Measurements from ENCODE around the gene TIGD6. TPM values are rescaled to one million over a fixed set of nuclear protein-coding genes. Genes with fewer than 3 reads are reported as not detected.

TIGD6 gene
- total and polyA plus RNA-seq, 10 of the 15 experiments (the other 5 are each of a cell fraction or from before 2014, with no cell fraction given) = 0.84 to 4.1 (median 2.7) TPM

GRCh38 chr5:150024346-150024984 is 24.0 kb upstream of the TIGD6 start:
- Histone ChIP-seq H3K4me1 (ENCODE audit: control insufficient read depth, insufficient read depth, low read length) (no peaks in the 10 kb centered on the region), H3K79me2 (ENCODE audit: control insufficient read depth, insufficient read depth, low read length) (no peaks in the 10 kb centered on the region), H3K9me3 (replicated peaks; ENCODE audit: control insufficient read depth, insufficient read depth, low read length) (no peaks in the 10 kb centered on the region), H3K9ac (ENCODE audit: control insufficient read depth, insufficient read depth, low read length) (no peak overlapping the region), H3K36me3 (ENCODE audit: control insufficient read depth in 2 of 2, insufficient read depth in 2 of 2, low read length in 1 of 2) (peaks cover 11 to 25% of the 10 kb centered on the region in 2 experiments), H4K20me1 (ENCODE audit: control insufficient read depth, insufficient read depth) (no peaks in the 10 kb centered on the region), H3K27me3 (replicated peaks in 1 of 2; ENCODE audit: control insufficient read depth in 2 of 2, insufficient read depth in 2 of 2, low read length in 1 of 2) (no peaks in the 10 kb centered on the region), H3K27ac (ENCODE audit: control insufficient read depth, insufficient read depth) (no peak overlapping the region), H3K4me3 (no peak overlapping the region), H3K4me2 (ENCODE audit: control insufficient read depth, insufficient read depth) (no peak overlapping the region), H2AFZ (ENCODE audit: control insufficient read depth, low read depth, low read length) (no peak overlapping the region)
- SMC1A ChIA-PET (ENCODE audit: uncharacterized antibody, unreplicated experiment) = interaction anchor here (1.4 kb wide), 1 partner anchor 9 kb away, joined by 4 read pairs; no protein-coding TSS in a partner anchor
- ATAC-seq (0 out of 3 replicates have a peak, but pooled peaks have one; percentile 25), FAIRE-seq (no peak), DNase-seq (ENCODE audit: low read depth, low spot score) (no peak)
- POLR2A ChIA-PET = no interaction called here
- intact Hi-C loops (cut with micrococcal nuclease; ENCODE audit: unreplicated experiment) = no loop called here
- TF ChIP-seq IRF5 (IDR thresholded peaks at IDR 0.05; ENCODE audit: borderline replicate concordance) (no peak), MTA3 (IDR thresholded peaks at IDR 0.05; ENCODE audit: borderline replicate concordance, low read length) (no peak), RAD21 (IDR thresholded peaks at IDR 0.05; ENCODE audit: insufficient read depth, low read depth, low read length) (peak; percentile 52), SP1 (IDR thresholded peaks at IDR 0.05; ENCODE audit: low read depth, low read length) (no peak), ZNF217 (IDR thresholded peaks at IDR 0.05) (no peak), SREBF1 (IDR thresholded peaks at IDR 0.05; ENCODE audit: low read length) (no peak), ATF7 (IDR thresholded peaks at IDR 0.05; ENCODE audit: low read depth) (no peak), RB1 (IDR thresholded peaks at IDR 0.05; ENCODE audit: borderline replicate concordance) (no peak), ZNF274 (IDR thresholded peaks at IDR 0.05; ENCODE audit: insufficient read depth, insufficient read length) (no peak), CTCF (IDR thresholded peaks at IDR 0.05 in 2 of 3, conservative IDR thresholded peaks at IDR 0.05 in 1 of 3; ENCODE audit: control insufficient read depth in 2 of 3, extremely low read depth in 1 of 3, insufficient read depth in 1 of 3, low read depth in 3 of 3, low read length in 3 of 3) (peak in 2 of 3 experiments; percentile 4 to 25; a peak in 2 of 6 replicates)
- RAD21 ChIA-PET (ENCODE audit: unreplicated experiment) = no interaction called here
- WGBS (ENCODE audit: insufficient coverage, insufficient replicate concordance, low lambda C conversion rate, missing lambda C conversion rate) = 68% methylated on average over 9 of the region's 9 CpGs
- CTCF ChIA-PET = no interaction called here
- in situ Hi-C loops (cut with MboI) = no loop called here
- no TSS peak for BruUV-seq (replicated peaks)

All from GM12878 (cell line).